HL-60 (cell line): ENCODE results near the gene RBMS3.

Experiments
- POLR2AphosphoS5 ChIP-seq: IDR thresholded peaks from 2 replicates; pipeline ENCODE4 v1.6.1; 2012; ENCODE audit warnings: low read depth
- TF ChIP-seq, protein P1 (sequence below): IDR thresholded peaks from one replicate; pipeline ENCODE4 v1.5.1; 2011; ENCODE audit warnings: low read length, control low read depth, inconsistent platforms; ENCODE audit not compliant: insufficient read depth

DNA sequence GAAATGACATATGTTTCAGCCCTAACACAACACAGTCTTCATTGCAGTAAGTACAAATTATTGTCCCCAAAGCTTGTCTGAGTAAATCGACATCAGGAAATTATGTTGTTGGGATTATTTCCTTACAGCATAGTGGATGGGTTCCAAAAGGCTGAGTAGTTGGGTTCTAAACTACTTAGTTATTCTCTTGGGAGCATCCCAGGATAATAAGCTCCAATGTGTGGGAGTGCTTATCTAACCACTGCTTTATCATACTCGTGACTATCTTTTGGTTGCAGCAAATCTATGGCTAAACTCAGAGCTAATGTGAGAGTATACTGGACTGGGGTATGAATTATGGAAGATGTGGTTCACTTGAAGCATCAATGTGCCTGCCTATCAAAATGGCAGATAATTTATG, 128.5 kb downstream of the RBMS3 start:
- TF ChIP-seq, protein P1, sequence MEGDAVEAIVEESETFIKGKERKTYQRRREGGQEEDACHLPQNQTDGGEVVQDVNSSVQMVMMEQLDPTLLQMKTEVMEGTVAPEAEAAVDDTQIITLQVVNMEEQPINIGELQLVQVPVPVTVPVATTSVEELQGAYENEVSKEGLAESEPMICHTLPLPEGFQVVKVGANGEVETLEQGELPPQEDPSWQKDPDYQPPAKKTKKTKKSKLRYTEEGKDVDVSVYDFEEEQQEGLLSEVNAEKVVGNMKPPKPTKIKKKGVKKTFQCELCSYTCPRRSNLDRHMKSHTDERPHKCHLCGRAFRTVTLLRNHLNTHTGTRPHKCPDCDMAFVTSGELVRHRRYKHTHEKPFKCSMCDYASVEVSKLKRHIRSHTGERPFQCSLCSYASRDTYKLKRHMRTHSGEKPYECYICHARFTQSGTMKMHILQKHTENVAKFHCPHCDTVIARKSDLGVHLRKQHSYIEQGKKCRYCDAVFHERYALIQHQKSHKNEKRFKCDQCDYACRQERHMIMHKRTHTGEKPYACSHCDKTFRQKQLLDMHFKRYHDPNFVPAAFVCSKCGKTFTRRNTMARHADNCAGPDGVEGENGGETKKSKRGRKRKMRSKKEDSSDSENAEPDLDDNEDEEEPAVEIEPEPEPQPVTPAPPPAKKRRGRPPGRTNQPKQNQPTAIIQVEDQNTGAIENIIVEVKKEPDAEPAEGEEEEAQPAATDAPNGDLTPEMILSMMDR, result no peak
- no peak for TF ChIP-seq POLR2AphosphoS5
